K562 (cell line): ENCODE results near the gene SLC25A42. TPM values are rescaled to one million over a fixed set of nuclear protein-coding genes. Genes with fewer than 3 reads are reported as not detected.

ENCODE experiments used
- BCOR ChIP-seq: fragments of 450-650 bp; IDR thresholded peaks from 2 replicates; pipeline ENCODE4 v1.6.1; 2016
- ELF4 ChIP-seq: fragments of 450-650 bp; formaldehyde crosslinking; IDR thresholded peaks from 2 replicates; pipeline ENCODE4 v1.4.0; 2022; ENCODE audit warnings: missing genetic modification characterization
- FOXM1 ChIP-seq, 2 experiments: fragments of 450-650 bp in 1 of 2; sonication (generic) in 1 of 2; formaldehyde crosslinking in 1 of 2; IDR thresholded peaks; 2 replicates each; pipeline versions ENCODE4 v1.6.1 to v1.9.0; 2017 to 2022; ENCODE audit warnings: low read depth in 2 of 2, mild to moderate bottlenecking in 2 of 2, missing genetic modification reagents in 1 of 2, moderate library complexity in 1 of 2
- FUS ChIP-seq: fragments of 200-400 bp; formaldehyde crosslinking; optimal IDR thresholded peaks from 2 replicates; pipeline ENCODE3; 2017; ENCODE audit warnings: low read depth, low read length
- HDAC2 ChIP-seq: fragments of 450-650 bp; IDR thresholded peaks from 2 replicates; pipeline ENCODE4 v1.6.1; 2016; ENCODE audit warnings: mild to moderate bottlenecking
- ILK ChIP-seq: fragments of 450-650 bp; IDR thresholded peaks from 2 replicates; pipeline ENCODE4 v1.6.1; 2016; ENCODE audit warnings: missing genetic modification characterization, low read depth, mild to moderate bottlenecking, missing compliant biosample characterization, moderate library complexity, borderline replicate concordance
- JUND ChIP-seq, 2 experiments: IDR thresholded peaks; 2 replicates in 1 of 2; 3 replicates in 1 of 2; pipeline ENCODE4 v1.6.1; 2011; ENCODE audit warnings: borderline replicate concordance in 2 of 2, low read depth in 2 of 2, low read length in 2 of 2, improper control_type of control experiment in 1 of 2, missing biosample characterization in 1 of 2, missing genetic modification characterization in 1 of 2, missing genetic modification reagents in 1 of 2
- NELFE ChIP-seq: IDR thresholded peaks from 2 replicates; pipeline ENCODE4 v1.6.1; 2011; ENCODE audit warnings: mild to moderate bottlenecking; ENCODE audit not compliant: insufficient read depth, insufficient read length
- RBM15 ChIP-seq: fragments of 200-400 bp; formaldehyde crosslinking; IDR thresholded peaks from 2 replicates; pipeline ENCODE4 v1.6.1; 2018; ENCODE audit warnings: mild to moderate bottlenecking, low read length, moderate library complexity; ENCODE audit not compliant: insufficient read depth
- RFX5 ChIP-seq: IDR thresholded peaks from 2 replicates; pipeline ENCODE4 v1.6.1; 2011; ENCODE audit warnings: low read depth, mild to moderate bottlenecking, improper control_type of control experiment, low read length
- RUNX1 ChIP-seq: sonication (generic); IDR thresholded peaks from 2 replicates; pipeline ENCODE4 v1.6.1; 2016; ENCODE audit warnings: antibody characterized with exemption, low read depth
- SRF ChIP-seq, 2 experiments: fragments of 250-450, 450-650 bp in 1 of 2; sonication (Bioruptor Pico) in 1 of 2; sonication (generic) in 1 of 2; formaldehyde crosslinking; IDR thresholded peaks; 2 replicates each; pipeline versions ENCODE4 v1.5.0 to v1.5.1; 2020 to 2022; ENCODE audit warnings: mild to moderate bottlenecking in 1 of 2, missing genetic modification reagents in 1 of 2
- TCF7 ChIP-seq: sonication (generic); IDR thresholded peaks from 2 replicates; pipeline ENCODE4 v1.6.1; 2016; ENCODE audit warnings: antibody characterized with exemption, borderline replicate concordance
- WHSC1 ChIP-seq: IDR thresholded peaks from one replicate; pipeline ENCODE4 v1.6.1; 2012; ENCODE audit warnings: low read length, control low read depth, inconsistent platforms
- XRCC5 ChIP-seq: fragments of 200-400 bp; formaldehyde crosslinking; IDR thresholded peaks from 2 replicates; pipeline ENCODE4 v1.6.1; 2017; ENCODE audit warnings: low read depth, mild to moderate bottlenecking, low read length
- ZNF140 ChIP-seq: fragments of 250-450 bp; sonication (Bioruptor Pico); IDR thresholded peaks from 2 replicates; pipeline ENCODE4 v1.8.0; 2021; ENCODE audit warnings: moderate library complexity, mild to moderate bottlenecking, inconsistent platforms
- ZNF175 ChIP-seq: fragments of 200-800 bp; sonication (Bioruptor generic); IDR thresholded peaks from 2 replicates; pipeline ENCODE4 v1.6.1; 2016; ENCODE audit warnings: low read depth, mild to moderate bottlenecking, missing genetic modification characterization, missing compliant biosample characterization
- ZNF24 ChIP-seq: fragments of 450-650 bp; IDR thresholded peaks from 2 replicates; pipeline ENCODE4 v1.6.1; 2016
- ZNF408 ChIP-seq: fragments of 250-450 bp; sonication (Bioruptor Pico); IDR thresholded peaks from 2 replicates; pipeline ENCODE4 v1.4.0; 2020; ENCODE audit warnings: low read depth, mild to moderate bottlenecking, moderate library complexity
- ZNF785 ChIP-seq: fragments of 250-450 bp; sonication (Bioruptor Pico); IDR thresholded peaks from 2 replicates; pipeline ENCODE4 v1.4.0; 2020; ENCODE audit warnings: mild to moderate bottlenecking
- polyA plus RNA-seq, 8 experiments: library from polyadenylated mRNA; depleted of rRNA in 4 of 8; stranded (reverse) in 5 of 8; unstranded in 3 of 8; fragments of >200 nt; fragmentation: Nextera tagmentation in 2 of 8; fragmentation: Illumina TruSeq in 1 of 8; extraction: Ambion mirVana in 2 of 8; extraction: Trizol in 1 of 8; gene quantifications; 2 replicates each; pipeline versions ENCODE4 v1.2.1 to v1.2.3, GENCODE V29; 2011 to 2014; ENCODE audit warnings: inconsistent platforms in 1 of 8, missing spikeins in 1 of 8
- total RNA-seq, 7 experiments: library from RNA; depleted of rRNA in 6 of 7; stranded (reverse); fragments of >200 nt in 6 of 7; fragmentation: Illumina TruSeq in 2 of 7; extraction: Trizol in 2 of 7; gene quantifications; 2 replicates each; pipeline versions ENCODE4 v1.2.1 to v1.2.3, GENCODE V29; 2011 to 2021; ENCODE audit warnings: low replicate concordance in 1 of 7
- TF ChIP-seq, protein P1 (sequence below): fragments of 250-450 bp; sonication (Bioruptor Pico); IDR thresholded peaks from 2 replicates; pipeline ENCODE4 v1.8.0; 2021; ENCODE audit warnings: mild to moderate bottlenecking, moderate library complexity
- TF ChIP-seq, protein P2 (sequence below): fragments of 450-650 bp; IDR thresholded peaks from 2 replicates; pipeline ENCODE4 v1.6.1; 2014; ENCODE audit warnings: low read depth, mild to moderate bottlenecking, moderate library complexity, borderline replicate concordance
- TF ChIP-seq, protein P3 (sequence below): fragments of 450-650 bp; IDR thresholded peaks from 2 replicates; pipeline ENCODE4 v1.7.1; 2018; ENCODE audit warnings: mild to moderate bottlenecking, low read depth; ENCODE audit not compliant: partially characterized antibody

SLC25A42 gene
- total and polyA plus RNA-seq, 9 of the 15 experiments (the other 6 are each of a cell fraction or from before 2014, with no cell fraction given) = 0.59 to 32.2 (median 14.1) TPM

DNA sequence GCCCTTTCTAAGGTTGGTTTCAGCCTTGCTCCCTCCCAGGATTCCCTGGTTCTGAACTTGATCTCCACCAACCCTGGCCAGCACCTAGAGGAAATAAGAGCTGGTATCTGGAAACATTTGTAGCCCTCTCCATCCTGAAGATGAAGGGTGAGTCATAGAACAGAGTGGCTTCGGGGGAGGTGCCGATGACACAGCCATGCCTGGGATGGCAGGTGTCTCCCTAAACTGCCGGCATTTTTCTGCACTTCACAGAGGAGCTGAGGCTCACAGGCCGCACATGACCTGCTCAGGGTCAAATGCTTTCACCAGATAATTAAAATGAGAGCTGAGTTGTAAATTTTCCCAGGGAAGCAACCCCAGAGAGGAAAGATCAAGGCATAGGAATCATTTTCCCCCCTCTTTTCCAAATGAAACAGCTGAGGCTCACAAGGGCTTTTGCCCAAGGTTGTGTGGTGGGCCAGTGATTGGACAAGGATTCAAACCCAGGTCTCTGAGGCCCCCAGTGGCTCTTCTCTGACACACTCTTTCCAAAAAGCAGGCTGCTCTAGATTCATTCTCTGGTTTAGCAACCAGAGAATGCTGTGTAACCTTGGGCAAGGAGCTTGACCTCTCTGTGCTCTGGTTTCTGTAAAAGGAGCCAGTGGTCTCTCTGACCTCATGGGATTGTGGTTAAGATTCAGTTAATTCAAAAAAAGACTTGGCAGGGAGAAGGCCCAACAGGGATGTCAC is 1.2 kb upstream of the SLC25A42 start (continued):
- TF ChIP-seq FOXM1 (IDR thresholded peaks at IDR 0.05; ENCODE audit: low read depth) = 0 out of 2 replicates have a peak, but pooled peaks have one; percentile 19
- TF ChIP-seq FOXM1 (CRISPR knock-in tag; IDR thresholded peaks at IDR 0.05; ENCODE audit: low read depth) = no peak
- TF ChIP-seq RUNX1 = no peak
- TF ChIP-seq, protein P1, sequence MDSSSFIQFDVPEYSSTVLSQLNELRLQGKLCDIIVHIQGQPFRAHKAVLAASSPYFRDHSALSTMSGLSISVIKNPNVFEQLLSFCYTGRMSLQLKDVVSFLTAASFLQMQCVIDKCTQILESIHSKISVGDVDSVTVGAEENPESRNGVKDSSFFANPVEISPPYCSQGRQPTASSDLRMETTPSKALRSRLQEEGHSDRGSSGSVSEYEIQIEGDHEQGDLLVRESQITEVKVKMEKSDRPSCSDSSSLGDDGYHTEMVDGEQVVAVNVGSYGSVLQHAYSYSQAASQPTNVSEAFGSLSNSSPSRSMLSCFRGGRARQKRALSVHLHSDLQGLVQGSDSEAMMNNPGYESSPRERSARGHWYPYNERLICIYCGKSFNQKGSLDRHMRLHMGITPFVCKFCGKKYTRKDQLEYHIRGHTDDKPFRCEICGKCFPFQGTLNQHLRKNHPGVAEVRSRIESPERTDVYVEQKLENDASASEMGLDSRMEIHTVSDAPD (CRISPR knock-in tag) = no peak
- TF ChIP-seq ZNF140 = no peak
- TF ChIP-seq SRF (CRISPR knock-in tag; IDR thresholded peaks at IDR 0.05) = no peak
- no peak for TF ChIP-seq ZNF24
- 0 out of 2 replicates have a peak, but pooled peaks have one; percentile 29 for TF ChIP-seq ZNF175 (CRISPR knock-in tag)
- no peak for TF ChIP-seq RBM15
- TF ChIP-seq BCOR = peak; percentile 98
- TF ChIP-seq, protein P2, sequence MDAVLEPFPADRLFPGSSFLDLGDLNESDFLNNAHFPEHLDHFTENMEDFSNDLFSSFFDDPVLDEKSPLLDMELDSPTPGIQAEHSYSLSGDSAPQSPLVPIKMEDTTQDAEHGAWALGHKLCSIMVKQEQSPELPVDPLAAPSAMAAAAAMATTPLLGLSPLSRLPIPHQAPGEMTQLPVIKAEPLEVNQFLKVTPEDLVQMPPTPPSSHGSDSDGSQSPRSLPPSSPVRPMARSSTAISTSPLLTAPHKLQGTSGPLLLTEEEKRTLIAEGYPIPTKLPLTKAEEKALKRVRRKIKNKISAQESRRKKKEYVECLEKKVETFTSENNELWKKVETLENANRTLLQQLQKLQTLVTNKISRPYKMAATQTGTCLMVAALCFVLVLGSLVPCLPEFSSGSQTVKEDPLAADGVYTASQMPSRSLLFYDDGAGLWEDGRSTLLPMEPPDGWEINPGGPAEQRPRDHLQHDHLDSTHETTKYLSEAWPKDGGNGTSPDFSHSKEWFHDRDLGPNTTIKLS = no peak
- no peak for TF ChIP-seq WHSC1
- TF ChIP-seq HDAC2 = peak; percentile 81
- TF ChIP-seq ZNF785 (CRISPR knock-in tag) = no peak
- peak; percentile 97 for TF ChIP-seq JUND (IDR thresholded peaks at IDR 0.05; ENCODE audit: borderline replicate concordance, low read depth, low read length)
- TF ChIP-seq JUND (tag; IDR thresholded peaks at IDR 0.05; ENCODE audit: borderline replicate concordance, low read depth, low read length) = peak; percentile 96
- no peak for TF ChIP-seq FUS
- TF ChIP-seq TCF7 = no peak
- TF ChIP-seq, protein P3, sequence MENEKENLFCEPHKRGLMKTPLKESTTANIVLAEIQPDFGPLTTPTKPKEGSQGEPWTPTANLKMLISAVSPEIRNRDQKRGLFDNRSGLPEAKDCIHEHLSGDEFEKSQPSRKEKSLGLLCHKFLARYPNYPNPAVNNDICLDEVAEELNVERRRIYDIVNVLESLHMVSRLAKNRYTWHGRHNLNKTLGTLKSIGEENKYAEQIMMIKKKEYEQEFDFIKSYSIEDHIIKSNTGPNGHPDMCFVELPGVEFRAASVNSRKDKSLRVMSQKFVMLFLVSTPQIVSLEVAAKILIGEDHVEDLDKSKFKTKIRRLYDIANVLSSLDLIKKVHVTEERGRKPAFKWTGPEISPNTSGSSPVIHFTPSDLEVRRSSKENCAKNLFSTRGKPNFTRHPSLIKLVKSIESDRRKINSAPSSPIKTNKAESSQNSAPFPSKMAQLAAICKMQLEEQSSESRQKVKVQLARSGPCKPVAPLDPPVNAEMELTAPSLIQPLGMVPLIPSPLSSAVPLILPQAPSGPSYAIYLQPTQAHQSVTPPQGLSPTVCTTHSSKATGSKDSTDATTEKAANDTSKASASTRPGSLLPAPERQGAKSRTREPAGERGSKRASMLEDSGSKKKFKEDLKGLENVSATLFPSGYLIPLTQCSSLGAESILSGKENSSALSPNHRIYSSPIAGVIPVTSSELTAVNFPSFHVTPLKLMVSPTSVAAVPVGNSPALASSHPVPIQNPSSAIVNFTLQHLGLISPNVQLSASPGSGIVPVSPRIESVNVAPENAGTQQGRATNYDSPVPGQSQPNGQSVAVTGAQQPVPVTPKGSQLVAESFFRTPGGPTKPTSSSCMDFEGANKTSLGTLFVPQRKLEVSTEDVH = no peak
- TF ChIP-seq ZNF408 (CRISPR knock-in tag) = no peak
- TF ChIP-seq NELFE = no peak
- TF ChIP-seq ILK (tag) = no peak
- peak; percentile 19; the same call in 1 of the 2 replicates for TF ChIP-seq XRCC5
- no peak for TF ChIP-seq RFX5
- TF ChIP-seq ELF4 (CRISPR knock-in tag) = no peak
- TF ChIP-seq, all 486 proteins: peak for 71
